Endothelial cell of umbilical vein (primary cell): ENCODE data around the gene CENPB.

Experiments used
- CTCF ChIP-seq, 2 donors: IDR thresholded peaks; 1 replicate in 1 of 2; 2 replicates in 1 of 2; pipeline ENCODE4 v1.5.1; 2011; ENCODE audit warnings: low read length in 2 of 2, mild to moderate bottlenecking in 2 of 2, moderate library complexity in 2 of 2, control low read depth in 1 of 2, inconsistent platforms in 1 of 2, low read depth in 1 of 2; ENCODE audit not compliant: insufficient read depth in 1 of 2; ENCODE audit errors: extremely low read depth in 1 of 2
- EZH2 ChIP-seq: IDR thresholded peaks from 2 replicates; pipeline ENCODE4 v1.6.1; 2012; ENCODE audit warnings: borderline replicate concordance, low read depth, mild to moderate bottlenecking, moderate library complexity, low read length, inconsistent platforms; ENCODE audit not compliant: severe bottlenecking
- JUN ChIP-seq: IDR thresholded peaks from 2 replicates; pipeline ENCODE4 v1.6.1; 2011; ENCODE audit warnings: borderline replicate concordance, low read depth; ENCODE audit not compliant: insufficient read length, insufficient read depth
- POLR2A ChIP-seq: IDR thresholded peaks from 2 replicates; pipeline ENCODE4 v1.6.1; 2012; ENCODE audit warnings: low read depth, mild to moderate bottlenecking, control low read depth, low read length

DNA sequence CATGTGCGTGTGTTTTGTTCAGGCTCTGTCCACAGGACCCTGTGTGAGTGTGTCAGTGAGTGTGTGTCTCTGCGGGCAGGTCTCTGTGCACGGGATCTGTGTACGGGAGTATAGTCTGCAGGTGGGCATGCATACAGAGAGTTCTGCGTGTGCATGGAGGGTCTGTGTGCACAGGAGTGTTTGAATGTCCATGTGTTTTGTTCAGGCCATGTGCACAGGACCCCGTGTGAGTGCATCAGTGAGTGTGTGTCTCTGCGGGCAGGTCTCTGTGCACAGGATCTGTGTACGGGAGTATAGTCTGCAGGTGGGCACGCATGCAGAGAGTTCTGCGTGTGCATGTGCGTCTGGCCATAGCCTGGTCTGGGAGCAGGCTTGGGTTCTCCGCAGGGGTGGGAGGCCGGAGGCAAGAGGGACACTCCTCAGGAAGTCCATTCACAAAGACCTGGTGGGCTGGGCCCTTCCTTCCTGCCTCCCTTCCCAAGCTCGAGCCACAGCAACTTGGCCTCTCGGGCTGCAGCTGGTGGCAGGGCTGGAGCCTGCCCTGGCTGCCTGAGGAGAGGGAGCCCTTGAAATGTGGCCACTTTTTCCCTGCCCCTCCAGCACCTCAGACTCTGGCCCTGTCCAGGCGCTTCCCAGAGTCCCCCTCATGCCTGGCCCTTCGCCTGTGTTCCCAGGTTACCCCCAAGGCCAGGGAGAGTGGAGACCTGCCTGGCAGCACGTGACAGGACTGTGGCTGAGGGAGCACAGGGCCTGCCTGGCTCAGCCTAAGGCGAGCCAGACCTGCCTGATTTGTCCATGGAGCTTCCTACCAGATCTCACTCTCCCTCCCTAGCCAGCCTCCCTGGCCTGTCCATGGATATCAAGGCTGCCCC lies 47.2 kb downstream of the CENPB start:
- TF ChIP-seq CTCF (IDR thresholded peaks at IDR 0.05; ENCODE audit: extremely low read depth in 1 of 2, insufficient read depth in 1 of 2, low read depth in 1 of 2, low read length in 2 of 2) (no peak), POLR2A (peak; percentile 61), JUN (no peak), EZH2 (no peak)
